ENCODE measurements around the gene TYRP1.

DNA sequence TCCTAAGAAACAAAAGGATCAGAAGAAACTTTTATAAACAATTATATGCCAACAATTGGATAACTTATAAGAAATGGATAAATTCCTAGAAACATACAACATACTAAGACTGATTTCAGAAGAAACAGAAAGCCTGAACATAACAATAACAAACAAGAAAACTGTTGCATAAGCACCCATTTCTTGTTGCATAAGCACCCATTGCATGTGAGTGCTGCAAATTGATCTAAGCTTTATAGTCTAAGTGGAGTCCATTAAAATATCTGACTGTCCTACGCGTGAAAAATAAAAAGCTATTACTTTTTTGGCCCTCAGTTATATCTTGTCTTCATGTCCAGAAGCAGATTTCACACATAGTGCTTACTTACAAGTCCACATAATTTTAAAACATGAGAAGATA, 19.3 kb downstream of the TYRP1 start:
- TF ChIP-seq POLR2AphosphoS5 (IDR thresholded peaks at IDR 0.05) (no peak), POLR2A (IDR thresholded peaks at IDR 0.05) (no peak)
- TF ChIP-seq, protein P1, sequence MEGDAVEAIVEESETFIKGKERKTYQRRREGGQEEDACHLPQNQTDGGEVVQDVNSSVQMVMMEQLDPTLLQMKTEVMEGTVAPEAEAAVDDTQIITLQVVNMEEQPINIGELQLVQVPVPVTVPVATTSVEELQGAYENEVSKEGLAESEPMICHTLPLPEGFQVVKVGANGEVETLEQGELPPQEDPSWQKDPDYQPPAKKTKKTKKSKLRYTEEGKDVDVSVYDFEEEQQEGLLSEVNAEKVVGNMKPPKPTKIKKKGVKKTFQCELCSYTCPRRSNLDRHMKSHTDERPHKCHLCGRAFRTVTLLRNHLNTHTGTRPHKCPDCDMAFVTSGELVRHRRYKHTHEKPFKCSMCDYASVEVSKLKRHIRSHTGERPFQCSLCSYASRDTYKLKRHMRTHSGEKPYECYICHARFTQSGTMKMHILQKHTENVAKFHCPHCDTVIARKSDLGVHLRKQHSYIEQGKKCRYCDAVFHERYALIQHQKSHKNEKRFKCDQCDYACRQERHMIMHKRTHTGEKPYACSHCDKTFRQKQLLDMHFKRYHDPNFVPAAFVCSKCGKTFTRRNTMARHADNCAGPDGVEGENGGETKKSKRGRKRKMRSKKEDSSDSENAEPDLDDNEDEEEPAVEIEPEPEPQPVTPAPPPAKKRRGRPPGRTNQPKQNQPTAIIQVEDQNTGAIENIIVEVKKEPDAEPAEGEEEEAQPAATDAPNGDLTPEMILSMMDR (IDR thresholded peaks at IDR 0.05): no peak

All from gastroesophageal sphincter (tissue), 3 donors.